Stimulated activated CD4-positive, alpha-beta T cell treated with anti-CD3 and anti-CD28 coated beads, Interleukin-1b, Interleukin-23, amount 100 ng/mL, for 48 hours (primary cell): Measurements from ENCODE around the gene KANK4.
A peak's percentile ranks its signal among the peaks of the same experiment; 100 is the strongest.

ENCODE experiments used
- DNase-seq: peaks from one replicate; pipeline ENCODE4 v3.0.0-alpha.2; 2020

The KANK4 gene

GRCh38 chr1:62318756-62319544 is at the start of gene KANK4:
Gene KANK4, minus strand, starts transcription at chr1:62319434. Its CDS starts 37,870 bp downstream, at chr1:62281564.
- DNase-seq: no peak

GRCh38 chr1:62368989-62369388 is 49.8 kb upstream of the KANK4 start:
- no peak for DNase-seq

GRCh38 chr1:62367005-62367557 is 47.8 kb upstream of the KANK4 start:
- DNase-seq: no peak

GRCh38 chr1:62364721-62365120 is 45.5 kb upstream of the KANK4 start:
- DNase-seq: no peak

- no peak for DNase-seq
Measured at GRCh38 chr1:62362926-62363325, 43.7 kb upstream of the KANK4 start.

- no peak for DNase-seq
Measured at GRCh38 chr1:62362061-62362917, 43.1 kb upstream of the KANK4 start.

- DNase-seq: no peak
Measured at GRCh38 chr1:62361431-62361830, 42.2 kb upstream of the KANK4 start.

- DNase-seq: no peak
Measured at GRCh38 chr1:62358665-62359373, 39.6 kb upstream of the KANK4 start.

- no peak for DNase-seq
Measured at GRCh38 chr1:62357916-62358315, 38.7 kb upstream of the KANK4 start.

GRCh38 chr1:62356257-62356835 is 37.1 kb upstream of the KANK4 start:
- peak; percentile 15 for DNase-seq

- DNase-seq: no peak
Measured at GRCh38 chr1:62355095-62355494, 35.9 kb upstream of the KANK4 start.

- no peak for DNase-seq
Measured at GRCh38 chr1:62353853-62354252, 34.6 kb upstream of the KANK4 start.

- no peak for DNase-seq
Measured at GRCh38 chr1:62352387-62352786, 33.2 kb upstream of the KANK4 start.

- DNase-seq: no peak
Measured at GRCh38 chr1:62349470-62350233, 30.4 kb upstream of the KANK4 start.

- no peak for DNase-seq
Measured at GRCh38 chr1:62346886-62347285, 27.7 kb upstream of the KANK4 start.

- DNase-seq: no peak
Measured at GRCh38 chr1:62343911-62344310, 24.7 kb upstream of the KANK4 start.

GRCh38 chr1:62342270-62342669 is 23.0 kb upstream of the KANK4 start:
- no peak for DNase-seq

- DNase-seq: no peak
Measured at GRCh38 chr1:62341615-62342014, 22.4 kb upstream of the KANK4 start.

- no peak for DNase-seq
Measured at GRCh38 chr1:62341089-62341488, 21.9 kb upstream of the KANK4 start.

GRCh38 chr1:62337706-62338631 is 18.7 kb upstream of the KANK4 start:
- no peak for DNase-seq
